Neural cell (in vitro differentiated cells): ENCODE measurements around the gene ABCF2. TPM values are rescaled to one million over a fixed set of nuclear protein-coding genes. Genes with fewer than 3 reads are reported as not detected.

Experiments used
- H2AFZ ChIP-seq: fragments of 200-600, 300-800 bp; sonication (generic), shearing (Covaris generic); 2 replicates; pipeline ENCODE4 v1.6.0; 2014; ENCODE audit warnings: low read depth, mild to moderate bottlenecking, antibody characterized with exemption, low read length, moderate library complexity
- H3F3A ChIP-seq: fragments of 200-600 bp; shearing (Covaris generic); 2 replicates; pipeline ENCODE4 v1.6.1; 2016; ENCODE audit warnings: mild to moderate bottlenecking, moderate library complexity, mixed read lengths, antibody characterized with exemption, low read length; ENCODE audit not compliant: insufficient read depth, poor library complexity, severe bottlenecking
- H3K27ac ChIP-seq: fragments of 200-600, 300-800 bp; sonication (generic), shearing (Covaris generic); 2 replicates; pipeline ENCODE4 v1.5.1; 2014; ENCODE audit warnings: mild to moderate bottlenecking, low read length, moderate library complexity
- H3K27me3 ChIP-seq: fragments of 300-800, 200-600 bp; sonication (generic), shearing (Covaris generic); 2 replicates; pipeline ENCODE4 v1.6.0; 2014; ENCODE audit warnings: mild to moderate bottlenecking, low read depth, low read length, moderate library complexity; ENCODE audit not compliant: insufficient read depth
- H3K36me3 ChIP-seq: fragments of 300-800, 200-600 bp; sonication (generic), shearing (Covaris generic); 2 replicates; pipeline ENCODE4 v1.5.1; 2014; ENCODE audit warnings: mild to moderate bottlenecking, antibody characterized with exemption, low read length, moderate library complexity; ENCODE audit not compliant: insufficient read depth
- H3K4me2 ChIP-seq: fragments of 300-800, 200-600 bp; sonication (generic), shearing (Covaris generic); 2 replicates; pipeline ENCODE4 v1.6.0; 2014; ENCODE audit warnings: mild to moderate bottlenecking, low read length
- H3K4me3 ChIP-seq: fragments of 300-800, 200-600 bp; sonication (generic), shearing (Covaris generic); 2 replicates; pipeline ENCODE4 v1.5.1; 2014; ENCODE audit warnings: mild to moderate bottlenecking, low read length, moderate library complexity
- H3K79me2 ChIP-seq: fragments of 200-600 bp; shearing (Covaris generic); replicated peaks from 2 replicates; pipeline ENCODE4 v1.6.0; 2014; ENCODE audit warnings: mild to moderate bottlenecking, low read length, moderate library complexity; ENCODE audit not compliant: insufficient read depth
- H3K9ac ChIP-seq: fragments of 300-800, 200-600 bp; sonication (generic), shearing (Covaris generic); 2 replicates; pipeline ENCODE4 v1.6.1; 2016; ENCODE audit warnings: mild to moderate bottlenecking, low read length, mixed read lengths
- H3K9me2 ChIP-seq: fragments of 200-600 bp; shearing (Covaris generic); 2 replicates; pipeline ENCODE4 v1.6.1; 2016; ENCODE audit warnings: mild to moderate bottlenecking, low read length, mixed read lengths; ENCODE audit not compliant: insufficient read depth
- H3K9me3 ChIP-seq: fragments of 200-600, 300-800 bp; sonication (generic), shearing (Covaris generic); 2 replicates; pipeline ENCODE4 v1.6.1; 2016; ENCODE audit warnings: mild to moderate bottlenecking, mixed run types, low read length, moderate library complexity, mixed read lengths
- H4K20me1 ChIP-seq: fragments of 200-600 bp; shearing (Covaris generic); 2 replicates; pipeline ENCODE4 v1.6.1; 2016; ENCODE audit warnings: mild to moderate bottlenecking, mixed run types; ENCODE audit not compliant: insufficient read depth
- CTCF ChIP-seq: fragments of 450-650 bp; IDR thresholded peaks from 2 replicates; pipeline ENCODE4 v1.5.1; 2014; ENCODE audit warnings: antibody characterized with exemption, mild to moderate bottlenecking, moderate library complexity; ENCODE audit not compliant: poor library complexity, severe bottlenecking
- EP300 ChIP-seq: fragments of 450-650 bp; conservative IDR thresholded peaks from 2 replicates; pipeline ENCODE4 v1.6.1; 2014; ENCODE audit warnings: antibody characterized with exemption, mild to moderate bottlenecking, moderate library complexity; ENCODE audit not compliant: poor library complexity, severe bottlenecking
- EZH2 ChIP-seq: fragments of 200-600, 300-800 bp; shearing (Covaris generic), sonication (generic); IDR thresholded peaks from 2 replicates; pipeline ENCODE4 v1.6.1; 2014; ENCODE audit warnings: antibody characterized with exemption, low read length, borderline replicate concordance, mild to moderate bottlenecking; ENCODE audit not compliant: insufficient read depth, poor library complexity, severe bottlenecking
- MXI1 ChIP-seq: fragments of 450-650 bp; conservative IDR thresholded peaks from 2 replicates; pipeline ENCODE4 v1.6.1; 2014; ENCODE audit warnings: antibody characterized with exemption, mild to moderate bottlenecking; ENCODE audit not compliant: poor library complexity, severe bottlenecking
- POLR2AphosphoS5 ChIP-seq: IDR thresholded peaks from 2 replicates; pipeline ENCODE4 v1.6.1; 2012
- RAD21 ChIP-seq: fragments of 450-650 bp; conservative IDR thresholded peaks from 2 replicates; pipeline ENCODE4 v1.6.1; 2014; ENCODE audit warnings: antibody characterized with exemption, mild to moderate bottlenecking, moderate library complexity
- REST ChIP-seq: IDR thresholded peaks from 2 replicates; pipeline ENCODE4 v1.6.1; 2012; ENCODE audit warnings: borderline replicate concordance
- SMC3 ChIP-seq: fragments of 450-650 bp; conservative IDR thresholded peaks from 2 replicates; pipeline ENCODE4 v1.6.1; 2014; ENCODE audit warnings: antibody characterized with exemption, mild to moderate bottlenecking, moderate library complexity; ENCODE audit not compliant: poor library complexity
- TAF1 ChIP-seq: IDR thresholded peaks from 2 replicates; pipeline ENCODE4 v1.6.1; 2012; ENCODE audit warnings: low read depth
- polyA plus RNA-seq: library from polyadenylated mRNA; depleted of rRNA; stranded (reverse); fragments of >200 nt; gene quantifications from 2 replicates; pipeline ENCODE4 v1.2.3, GENCODE V29; 2014

ABCF2 gene
- polyA plus RNA-seq, 1 donor from 2014 or later = 32.7 TPM

GRCh38 chr7:151211155-151211772, 15.7 kb downstream of the ABCF2 start:
- H3K9ac ChIP-seq = no peak overlapping the region
- H3K4me2 ChIP-seq = no peak overlapping the region
- no peak overlapping the region for H3K27ac ChIP-seq
- TF ChIP-seq TAF1 = no peak
- TF ChIP-seq CTCF = no peak
- TF ChIP-seq POLR2AphosphoS5 = no peak
- no peak for TF ChIP-seq SMC3
- TF ChIP-seq EZH2 = no peak
- TF ChIP-seq RAD21 = no peak
- TF ChIP-seq MXI1 = no peak
- no peak for TF ChIP-seq REST
- no peak for TF ChIP-seq EP300
- no peaks in the 10 kb centered on the region for H3K79me2 ChIP-seq
- no peaks in the 10 kb centered on the region for H4K20me1 ChIP-seq
- H3K9me3 ChIP-seq = no peaks in the 10 kb centered on the region
- no peaks in the 10 kb centered on the region for H3K9me2 ChIP-seq
- no peaks in the 10 kb centered on the region for H3F3A ChIP-seq
- no peaks in the 10 kb centered on the region for H3K36me3 ChIP-seq
- H2AFZ ChIP-seq = no peak overlapping the region
- H3K27me3 ChIP-seq = no peaks in the 10 kb centered on the region
- H3K4me3 ChIP-seq = no peak overlapping the region

GRCh38 chr7:151210087-151210854, 16.7 kb downstream of the ABCF2 start, which contains the start of gene H2BK1:
Gene H2BK1, minus strand, starts transcription at chr7:151210488. Its CDS starts 170 bp downstream, at chr7:151210318.
- H3K9me3 ChIP-seq = no peaks in the 10 kb centered on the region
- no peak within 1 kb of the TSS for H3K4me2 ChIP-seq
- no peaks in the 10 kb centered on the region for H3K36me3 ChIP-seq
- no peak within 1 kb of the TSS for H2AFZ ChIP-seq
- no peak for TF ChIP-seq POLR2AphosphoS5
- no peak for TF ChIP-seq SMC3
- TF ChIP-seq TAF1 = no peak
- no peak for TF ChIP-seq EP300
- TF ChIP-seq CTCF = no peak
- no peak for TF ChIP-seq MXI1
- TF ChIP-seq REST = no peak
- no peak for TF ChIP-seq RAD21
- no peak for TF ChIP-seq EZH2
- H3K9me2 ChIP-seq = no peaks in the 10 kb centered on the region
- no peaks in the 10 kb centered on the region for H3K27me3 ChIP-seq
- no peak within 1 kb of the TSS for H3K27ac ChIP-seq
- H3F3A ChIP-seq = no peaks in the 10 kb centered on the region
- no peaks in the 10 kb centered on the region for H3K79me2 ChIP-seq
- no peaks in the 10 kb centered on the region for H4K20me1 ChIP-seq
- H3K9ac ChIP-seq = no peak within 1 kb of the TSS
- no peak within 1 kb of the TSS for H3K4me3 ChIP-seq
